ENCODE data around the gene RAB4B. TPM values are rescaled to one million over a fixed set of nuclear protein-coding genes. Genes with fewer than 3 reads are reported as not detected.
"Not testable (repeated sequence)": the region's sequence is repeated elsewhere in the genome, so short reads cannot be mapped to it uniquely, and the experiment has no call there.

The RAB4B gene
- total RNA-seq, 1 donor from 2014 or later, result 9.9 TPM

GRCh38 chr19:40780582-40780981 lies 2.5 kb downstream of the RAB4B start:
- no peak for DNase-seq (ENCODE audit: low read depth)

- DNase-seq (ENCODE audit: low read depth), result no peak
Measured at GRCh38 chr19:40781140-40781539, 3.1 kb downstream of the RAB4B start.

GRCh38 chr19:40783711-40784110 lies 5.7 kb downstream of the RAB4B start:
- DNase-seq (ENCODE audit: low read depth), result no peak

- DNase-seq (ENCODE audit: low read depth), result not testable (repeated sequence)
Measured at GRCh38 chr19:40784146-40784545, 6.1 kb downstream of the RAB4B start.

GRCh38 chr19:40785526-40785925 lies 7.5 kb downstream of the RAB4B start:
- no peak for DNase-seq (ENCODE audit: low read depth)

GRCh38 chr19:40786060-40787037 lies 8.3 kb downstream of the RAB4B start:
- no peak for DNase-seq (ENCODE audit: low read depth)

GRCh38 chr19:40791349-40791748 lies 13.3 kb downstream of the RAB4B start:
- no peak for DNase-seq (ENCODE audit: low read depth)

GRCh38 chr19:40791996-40792395 lies 13.9 kb downstream of the RAB4B start:
- no peak for DNase-seq (ENCODE audit: low read depth)

GRCh38 chr19:40797166-40797962 lies 19.3 kb downstream of the RAB4B start:
- no peak for DNase-seq (ENCODE audit: low read depth)

- DNase-seq (ENCODE audit: low read depth), result peak; percentile 53
Measured at GRCh38 chr19:40797963-40798682, 20.1 kb downstream of the RAB4B start.

- DNase-seq (ENCODE audit: low read depth), result peak; percentile 96
Measured at GRCh38 chr19:40798683-40799557, 20.9 kb downstream of the RAB4B start, which contains the start of gene EGLN2. Gene EGLN2, plus strand, starts transcription at chr19:40799191. Its CDS starts 1,382 bp downstream, at chr19:40800573.

GRCh38 chr19:40799558-40800338 lies 21.7 kb downstream of the RAB4B start:
- no peak for DNase-seq (ENCODE audit: low read depth)

GRCh38 chr19:40800339-40800996 lies 22.4 kb downstream of the RAB4B start:
- no peak for DNase-seq (ENCODE audit: low read depth)

GRCh38 chr19:40800997-40801377 lies 22.9 kb downstream of the RAB4B start:
- DNase-seq (ENCODE audit: low read depth), result no peak

GRCh38 chr19:40801426-40802299 lies 23.6 kb downstream of the RAB4B start:
- no peak for DNase-seq (ENCODE audit: low read depth)

GRCh38 chr19:40802300-40803169 lies 24.5 kb downstream of the RAB4B start:
- DNase-seq (ENCODE audit: low read depth), result no peak

GRCh38 chr19:40803170-40803856 lies 25.3 kb downstream of the RAB4B start:
- DNase-seq (ENCODE audit: low read depth), result no peak

Measured in renal cortical epithelial cell (primary cell).